ENCODE results near the gene EIF4E2.

- no peak for TF ChIP-seq POLR2A (IDR thresholded peaks at IDR 0.05)
- TF ChIP-seq POLR2AphosphoS5 (IDR thresholded peaks at IDR 0.05): no peak
Observed at GRCh38 chr2:232513353-232513752, 37.1 kb upstream of the EIF4E2 start.

All from spleen (tissue), 3 donors.